Vagina (tissue), 2 donors: Measurements from ENCODE around the gene NEDD4L.

ENCODE experiments used
- CTCF ChIP-seq, 3 experiments: fragments of 450-650 bp in 2 of 3; fragments of 200-600 bp in 1 of 3; sonication (generic) in 1 of 3; IDR thresholded peaks; one replicate each; pipeline ENCODE4 v1.5.1; 2017 to 2019; ENCODE audit warnings: antibody characterized with exemption in 3 of 3, mild to moderate bottlenecking in 2 of 3, moderate library complexity in 2 of 3
- POLR2A ChIP-seq, 2 donors: fragments of 450-650 bp; IDR thresholded peaks; one replicate each; pipeline ENCODE4 v1.6.1; 2017; ENCODE audit warnings: antibody characterized with exemption in 2 of 2, mild to moderate bottlenecking in 2 of 2, moderate library complexity in 2 of 2

- TF ChIP-seq CTCF (IDR thresholded peaks at IDR 0.05) (no peak), POLR2A (IDR thresholded peaks at IDR 0.05) (no peak)
Observed at GRCh38 chr18:58060254-58060653, 16.2 kb downstream of the NEDD4L start.
